HepG2 (cell line): ENCODE data around the gene HOXC9. TPM values are rescaled to one million over a fixed set of nuclear protein-coding genes. Genes with fewer than 3 reads are reported as not detected.
A peak's percentile ranks its signal among the peaks of the same experiment; 100 is the strongest.

ENCODE experiments used
- ATAC-seq: fragments of 200-7000 bp; cut with Tn5 transposase; 3 replicates; pipeline ENCODE4 v1.9.1; 2020; ENCODE audit warnings: mild to moderate bottlenecking, moderate library complexity
- BruUV-seq: library from RNA; stranded (reverse); fragments of 400-500 nt; replicated peaks from 2 replicates; lab custom pipeline; 2021; lab: Mats Ljungman, UMichigan
- CTCF ChIA-PET: fragments of 300-600 bp; formaldehyde crosslinking; extraction: SDS; loops from one replicate; lab custom pipeline; 2021; ENCODE audit warnings: low total read pairs, inconsistent platforms, low intra/inter-chr PET ratio; lab: Yijun Ruan, JAX
- POLR2A ChIA-PET: fragments of 350-600 bp; sonication (Branson Sonifier 250); formaldehyde crosslinking; loops from one replicate; lab custom pipeline; 2020; ENCODE audit warnings: antibody characterized with exemption, inconsistent platforms; lab: Yijun Ruan, JAX
- DNase-seq: peaks from one replicate; pipeline ENCODE4 v3.0.0-alpha.2; 2015; ENCODE audit warnings: low spot score
- FAIRE-seq: peaks from 3 replicates; lab custom pipeline; 2011; peaks lifted over from hg19 to GRCh38; lab: Jason Lieb, UNC
- H2AFZ ChIP-seq: one replicate; pipeline ENCODE4 v1.6.1; 2011; ENCODE audit warnings: low read length, inconsistent platforms
- H3K27ac ChIP-seq: fragments of 300-600 bp; 3 replicates; pipeline ENCODE4 v1.8.0; 2011; ENCODE audit warnings: mixed run types, mild to moderate bottlenecking, mixed read lengths, low read length, inconsistent platforms; ENCODE audit not compliant: insufficient read depth; ENCODE audit errors: extremely low read length
- H3K27me3 ChIP-seq, 2 experiments: fragments of 200-600 bp in 1 of 2; 2 replicates in 1 of 2; 3 replicates in 1 of 2; pipeline versions ENCODE4 v1.6.0 to v1.8.0; 2011; ENCODE audit warnings: low read length in 2 of 2, mild to moderate bottlenecking in 2 of 2, moderate library complexity in 2 of 2, inconsistent platforms in 1 of 2; ENCODE audit not compliant: insufficient read depth in 2 of 2, control insufficient read depth in 1 of 2
- H3K36me3 ChIP-seq, 2 experiments: fragments of 200-600 bp in 1 of 2; replicated peaks in 1 of 2; 2 replicates in 1 of 2; 3 replicates in 1 of 2; pipeline versions ENCODE4 v1.5.1 to v1.8.0; 2011; ENCODE audit warnings: low read length in 2 of 2, inconsistent platforms in 1 of 2; ENCODE audit not compliant: insufficient read depth in 2 of 2, control insufficient read depth in 1 of 2
- H3K4me1 ChIP-seq: 2 replicates; pipeline ENCODE4 v1.5.1; 2012; ENCODE audit warnings: low read length, inconsistent platforms; ENCODE audit not compliant: insufficient read depth
- H3K4me2 ChIP-seq: 2 replicates; pipeline ENCODE4 v1.6.0; 2011; ENCODE audit warnings: low read depth, low read length, inconsistent platforms
- H3K4me3 ChIP-seq, 3 experiments: fragments of 200-600 bp in 1 of 3; sonication (generic), shearing (Covaris generic) in 1 of 3; replicated peaks in 1 of 3; 2 replicates each; pipeline ENCODE4 v1.5.1; 2011 to 2016; ENCODE audit warnings: low read length in 3 of 3, inconsistent platforms in 2 of 3, low read depth in 2 of 3, mild to moderate bottlenecking in 2 of 3, control low read depth in 1 of 3, mixed read lengths in 1 of 3; ENCODE audit not compliant: insufficient read depth in 1 of 3
- H3K79me2 ChIP-seq: one replicate; pipeline ENCODE4 v1.6.1; 2011; ENCODE audit warnings: low read length, inconsistent platforms; ENCODE audit not compliant: insufficient read depth
- H3K9ac ChIP-seq: 2 replicates; pipeline ENCODE4 v1.6.0; 2011; ENCODE audit warnings: mild to moderate bottlenecking, low read depth, low read length, inconsistent platforms; ENCODE audit not compliant: insufficient read depth
- H3K9me3 ChIP-seq: 2 replicates; pipeline ENCODE4 v1.5.1; 2012; ENCODE audit warnings: mild to moderate bottlenecking, low read length
- H4K20me1 ChIP-seq: 2 replicates; pipeline ENCODE4 v1.6.0; 2011; ENCODE audit warnings: inconsistent platforms, mild to moderate bottlenecking, low read length, moderate library complexity; ENCODE audit not compliant: insufficient read depth
- AGO2 ChIP-seq: fragments of 200-400 bp; formaldehyde crosslinking; optimal IDR thresholded peaks from 2 replicates; pipeline ENCODE3; 2017; ENCODE audit warnings: mild to moderate bottlenecking, low read depth, low read length, moderate library complexity
- HOMEZ ChIP-seq: IDR thresholded peaks from 2 replicates; pipeline ENCODE4 v1.6.1; 2016; ENCODE audit warnings: low read depth
- IRF2 ChIP-seq: IDR thresholded peaks from 2 replicates; pipeline ENCODE4 v1.6.1; 2018; ENCODE audit warnings: missing genetic modification reagents, missing compliant biosample characterization
- PATZ1 ChIP-seq: sonication (generic); formaldehyde crosslinking; IDR thresholded peaks from 2 replicates; pipeline ENCODE4 v1.4.0; 2020; ENCODE audit warnings: missing genetic modification reagents
- SOX13 ChIP-seq, 3 experiments: fragments of 450-650 bp in 1 of 3; sonication (generic) in 1 of 3; formaldehyde crosslinking in 1 of 3; IDR thresholded peaks in 2 of 3; conservative IDR thresholded peaks in 1 of 3; 2 replicates each; pipeline versions ENCODE4 v1.5.0 to v1.6.1; 2016 to 2020; ENCODE audit warnings: antibody characterized with exemption in 1 of 3, mild to moderate bottlenecking in 1 of 3, missing compliant biosample characterization in 1 of 3, missing genetic modification reagents in 1 of 3, moderate library complexity in 1 of 3
- ZBTB10 ChIP-seq: sonication (generic); formaldehyde crosslinking; IDR thresholded peaks from 2 replicates; pipeline ENCODE4 v1.4.0; 2020; ENCODE audit warnings: missing genetic modification reagents, borderline replicate concordance
- ZNF570 ChIP-seq: sonication (generic); formaldehyde crosslinking; IDR thresholded peaks from 2 replicates; pipeline ENCODE4 v1.4.0; 2020; ENCODE audit warnings: mild to moderate bottlenecking, missing genetic modification reagents, borderline replicate concordance
- ZNF761 ChIP-seq: sonication (generic); formaldehyde crosslinking; conservative IDR thresholded peaks from 2 replicates; pipeline ENCODE4 v1.4.0; 2020; ENCODE audit warnings: mild to moderate bottlenecking, missing genetic modification reagents
- ZNF788 ChIP-seq: sonication (generic); formaldehyde crosslinking; IDR thresholded peaks from 2 replicates; pipeline ENCODE4 v1.5.0; 2020; ENCODE audit warnings: mild to moderate bottlenecking, missing genetic modification reagents, borderline replicate concordance
- WGBS: methylation state at CpG from one replicate; pipeline ENCODE4 v1.1.6; 2017; ENCODE audit warnings: low lambda C conversion rate; 5-methylcytosine and 5-hydroxymethylcytosine counted together
- in situ Hi-C: cut with HindIII; loops from 2 replicates; pipeline ENCODE4 v1.10.0; 2017; ENCODE audit warnings: low pct_unique_long_range_greater_than_20kb; ENCODE audit not compliant: extremely low pct_ligation_motif_present
- intact Hi-C: fragments of 100-400 bp; cut with micrococcal nuclease; formaldehyde crosslinking; loops from one replicate; pipeline ENCODE4 v1.10.0; 2022; ENCODE audit not compliant: unreplicated experiment
- polyA plus RNA-seq, 8 experiments: library from polyadenylated mRNA; depleted of rRNA in 3 of 8; stranded (reverse) in 7 of 8; unstranded in 1 of 8; fragments of >200 nt; fragmentation: Illumina TruSeq in 4 of 8; extraction: Trizol in 4 of 8; gene quantifications; 2 replicates each; pipeline versions ENCODE4 v1.2.1 to v1.2.3, GENCODE V29; 2011 to 2016; ENCODE audit warnings: low read depth in 4 of 8, missing spikeins in 1 of 8, mixed read lengths in 1 of 8; ENCODE audit not compliant: insufficient read depth in 1 of 8
- total RNA-seq, 5 experiments: library from RNA; depleted of rRNA; stranded (reverse); fragments of >200 nt; fragmentation: Illumina TruSeq; extraction: Trizol; gene quantifications; 2 replicates each; pipeline ENCODE4 v1.2.3, GENCODE V29; 2016; ENCODE audit warnings: low read depth in 1 of 5
- TF ChIP-seq, protein P1 (sequence below): sonication (generic); formaldehyde crosslinking; IDR thresholded peaks from 2 replicates; pipeline ENCODE4 v1.8.0; 2022; ENCODE audit warnings: mild to moderate bottlenecking, missing genetic modification reagents, borderline replicate concordance

The HOXC9 gene
- total and polyA plus RNA-seq, 2 of the 13 experiments (the other 11 are each of a cell fraction or from before 2014, with no cell fraction given) = 0.11 to 1.1 TPM

DNA sequence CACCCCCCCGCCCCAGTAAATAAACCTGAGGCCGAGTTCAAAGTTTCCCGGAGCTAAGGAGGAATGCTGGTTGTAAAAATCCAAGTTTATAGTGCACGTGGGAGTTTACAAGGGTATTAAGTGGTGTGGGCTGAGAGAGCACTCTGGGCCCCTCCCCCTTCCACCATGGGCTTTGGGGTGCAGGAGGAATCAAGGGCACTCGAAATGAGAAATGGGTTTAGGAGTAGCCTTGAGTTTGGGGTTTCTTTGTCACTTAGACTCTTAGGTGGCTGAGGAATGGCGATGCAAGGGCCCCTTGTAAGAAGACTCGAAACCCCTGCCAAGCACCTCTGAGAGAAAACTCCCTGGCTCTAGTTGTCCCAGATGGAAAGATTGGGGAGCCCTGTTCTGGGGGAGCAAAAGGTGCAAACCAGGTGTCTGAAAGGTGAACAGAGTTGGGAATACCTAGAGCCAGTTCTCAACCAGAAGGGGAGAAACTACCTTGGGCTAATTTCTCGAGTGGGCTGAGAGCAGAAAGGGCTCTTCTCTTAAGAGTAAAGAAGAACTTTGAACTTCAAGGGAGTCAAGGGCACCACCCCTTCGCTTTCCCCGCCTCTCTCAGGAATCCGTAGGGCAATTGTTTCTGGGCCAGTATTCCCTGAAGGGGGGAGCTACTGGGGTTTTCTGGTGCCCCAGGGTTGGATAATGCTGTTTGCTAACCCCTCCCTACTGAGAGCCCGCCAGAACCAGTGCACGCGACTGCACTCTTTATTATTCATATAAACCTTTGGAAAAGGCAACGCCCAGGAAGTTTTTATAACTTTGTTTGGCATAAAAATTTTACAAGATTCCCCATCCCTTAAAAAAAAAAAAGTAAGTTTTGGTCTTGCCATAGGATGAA lies 21.2 kb upstream of the HOXC9 start:
- FAIRE-seq (no peak), ATAC-seq (no peak), DNase-seq (peak; percentile 14)
- ChIA-PET POLR2A (interaction anchor here (1.2 to 1.5 kb wide), 2 partner anchors 10 to 180 kb away, joined by 3 to 5 read pairs; no protein-coding TSS in a partner anchor), CTCF (no interaction called here)
- Histone ChIP-seq H3K9ac (no peak overlapping the region), H3K79me2 (no peaks in the 10 kb centered on the region), H3K27ac (no peak overlapping the region), H4K20me1 (no peaks in the 10 kb centered on the region), H3K27me3 (peaks cover 5 to 88% of the 10 kb centered on the region in 2 experiments), H3K4me1 (peaks cover 42% of the 10 kb centered on the region), H3K9me3 (no peaks in the 10 kb centered on the region), H3K4me3 (peak overlapping the region in 2 of 3 experiments; percentile 47 to 68; a peak in 2 of 6 replicates), H2AFZ (no peak overlapping the region), H3K36me3 (no peaks in the 10 kb centered on the region), H3K4me2 (peak overlapping the region; percentile 92)
- intact Hi-C loops = no loop called here
- no TSS peak for BruUV-seq
- WGBS = 16% methylated on average over 12 of the region's 15 CpGs
- TF ChIP-seq ZBTB10 (CRISPR knock-in tag) (peak; percentile 58; the same call in 1 of the 2 replicates), HOMEZ (CRISPR knock-in tag) (no peak), AGO2 (no peak), ZNF570 (no peak), ZNF788 (CRISPR knock-in tag) (no peak), IRF2 (CRISPR knock-in tag) (no peak), ZNF761 (no peak), PATZ1 (0 out of 2 replicates have a peak, but pooled peaks have one; percentile 23), SOX13 (IDR thresholded peaks at IDR 0.05) (no peak), SOX13 (CRISPR knock-in tag; conservative IDR thresholded peaks at IDR 0.05 in 1 of 2, IDR thresholded peaks at IDR 0.05 in 1 of 2) (peak in 1 of 2 experiments; percentile 13; a peak in 1 of 4 replicates)
- TF ChIP-seq, protein P1, sequence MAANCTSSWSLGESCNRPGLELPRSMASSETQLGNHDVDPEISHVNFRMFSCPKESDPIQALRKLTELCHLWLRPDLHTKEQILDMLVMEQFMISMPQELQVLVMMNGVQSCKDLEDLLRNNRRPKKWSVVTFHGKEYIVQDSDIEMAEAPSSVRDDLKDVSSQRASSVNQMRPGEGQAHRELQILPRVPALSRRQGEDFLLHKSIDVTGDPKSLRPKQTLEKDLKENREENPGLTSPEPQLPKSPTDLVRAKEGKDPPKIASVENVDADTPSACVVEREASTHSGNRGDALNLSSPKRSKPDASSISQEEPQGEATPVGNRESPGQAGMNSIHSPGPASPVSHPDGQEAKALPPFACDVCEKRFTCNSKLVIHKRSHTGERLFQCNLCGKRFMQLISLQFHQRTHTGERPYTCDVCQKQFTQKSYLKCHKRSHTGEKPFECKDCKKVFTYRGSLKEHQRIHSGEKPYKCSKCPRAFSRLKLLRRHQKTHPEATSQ (CRISPR knock-in tag) = no peak
- in situ Hi-C loops = no loop called here
